ENCODE measurements around the gene SLCO3A1.

DNA sequence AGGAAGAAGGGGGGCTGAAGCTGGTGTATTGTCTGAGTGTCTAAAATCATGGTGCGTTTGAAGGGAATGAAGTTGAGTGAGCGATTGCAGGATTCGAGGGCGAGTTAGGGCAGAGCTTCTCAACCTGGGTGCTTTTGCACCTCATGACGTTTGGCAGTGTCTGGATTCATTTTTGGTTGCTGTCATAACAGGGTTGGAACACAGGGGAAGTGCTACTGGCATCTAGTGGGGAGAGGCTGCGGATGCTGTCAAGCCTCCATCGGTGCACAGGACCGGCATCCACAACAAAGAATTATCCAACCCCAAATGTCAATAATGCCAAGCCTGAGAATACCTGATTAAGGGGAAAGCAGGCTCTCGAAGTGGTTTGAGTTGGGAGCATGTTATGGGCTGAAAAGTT is 120.0 kb downstream of the SLCO3A1 start:
- TF ChIP-seq CTCF (IDR thresholded peaks at IDR 0.05) (no peak), POLR2A (IDR thresholded peaks at IDR 0.05) (no peak)
